Vagina (tissue), 2 donors: ENCODE results near the gene CHCHD2. TPM values are rescaled to one million over a fixed set of nuclear protein-coding genes. Genes with fewer than 3 reads are reported as not detected.
"Not testable (repeated sequence)": the region's sequence is repeated elsewhere in the genome, so short reads cannot be mapped to it uniquely, and the experiment has no call there.

Experiments
- DNase-seq, 2 donors: peaks; one replicate each; pipeline ENCODE4 v3.0.0-alpha.2; 2017; ENCODE audit errors: extremely low spot score in 2 of 2
- H3K27ac ChIP-seq: fragments of 200-600 bp; sonication (generic); one replicate; pipeline ENCODE4 v1.5.1; 2019
- H3K27me3 ChIP-seq: fragments of 200-600 bp; sonication (generic); one replicate; pipeline ENCODE4 v1.5.1; 2019
- H3K36me3 ChIP-seq, 2 donors: fragments of 200-600 bp; sonication (generic); one replicate each; pipeline ENCODE4 v1.5.1; 2017 to 2019
- H3K4me1 ChIP-seq: fragments of 200-600 bp; sonication (generic); one replicate; pipeline ENCODE4 v1.5.1; 2019
- H3K4me3 ChIP-seq, 2 donors: fragments of 200-600 bp; sonication (generic); 1 replicate in 1 of 2; 2 replicates in 1 of 2; pipeline ENCODE4 v1.5.1; 2016 to 2019
- H3K9me3 ChIP-seq: fragments of 200-600 bp; sonication (generic); one replicate; pipeline ENCODE4 v1.5.1; 2019
- POLR2A ChIP-seq, 2 donors: fragments of 450-650 bp; IDR thresholded peaks; one replicate each; pipeline ENCODE4 v1.6.1; 2017; ENCODE audit warnings: antibody characterized with exemption in 2 of 2, mild to moderate bottlenecking in 2 of 2, moderate library complexity in 2 of 2
- POLR2AphosphoS5 ChIP-seq, 2 donors: sonication (generic); formaldehyde crosslinking; IDR thresholded peaks; one replicate each; pipeline ENCODE4 v1.9.0; 2017; ENCODE audit warnings: antibody characterized with exemption in 2 of 2, mild to moderate bottlenecking in 2 of 2, low read depth in 1 of 2; ENCODE audit not compliant: insufficient read depth in 1 of 2
- intact Hi-C: fragments of 100-400 bp; cut with DNase I; formaldehyde crosslinking; loops from one replicate; pipeline ENCODE4 v1.15.1; 2023
- total RNA-seq: library from RNA; depleted of rRNA; stranded (reverse); fragments of >200 nt; gene quantifications from one replicate; pipeline ENCODE4 v1.2.3, GENCODE V29; 2016
- TF ChIP-seq, protein P1 (sequence below), 3 experiments: fragments of 450-650 bp in 2 of 3; fragments of 200-600 bp in 1 of 3; sonication (generic) in 1 of 3; IDR thresholded peaks; one replicate each; pipeline ENCODE4 v1.5.1; 2017 to 2019; ENCODE audit warnings: antibody characterized with exemption in 3 of 3, mild to moderate bottlenecking in 2 of 3, moderate library complexity in 2 of 3

The CHCHD2 gene
- total RNA-seq, 1 donor from 2014 or later: 306 TPM

- peak in 1 of 2 donors; percentile 20 for TF ChIP-seq POLR2AphosphoS5 (IDR thresholded peaks at IDR 0.05; ENCODE audit: insufficient read depth in 1 of 2, low read depth in 1 of 2)
- TF ChIP-seq POLR2A (IDR thresholded peaks at IDR 0.05): no peak
- TF ChIP-seq, protein P1, sequence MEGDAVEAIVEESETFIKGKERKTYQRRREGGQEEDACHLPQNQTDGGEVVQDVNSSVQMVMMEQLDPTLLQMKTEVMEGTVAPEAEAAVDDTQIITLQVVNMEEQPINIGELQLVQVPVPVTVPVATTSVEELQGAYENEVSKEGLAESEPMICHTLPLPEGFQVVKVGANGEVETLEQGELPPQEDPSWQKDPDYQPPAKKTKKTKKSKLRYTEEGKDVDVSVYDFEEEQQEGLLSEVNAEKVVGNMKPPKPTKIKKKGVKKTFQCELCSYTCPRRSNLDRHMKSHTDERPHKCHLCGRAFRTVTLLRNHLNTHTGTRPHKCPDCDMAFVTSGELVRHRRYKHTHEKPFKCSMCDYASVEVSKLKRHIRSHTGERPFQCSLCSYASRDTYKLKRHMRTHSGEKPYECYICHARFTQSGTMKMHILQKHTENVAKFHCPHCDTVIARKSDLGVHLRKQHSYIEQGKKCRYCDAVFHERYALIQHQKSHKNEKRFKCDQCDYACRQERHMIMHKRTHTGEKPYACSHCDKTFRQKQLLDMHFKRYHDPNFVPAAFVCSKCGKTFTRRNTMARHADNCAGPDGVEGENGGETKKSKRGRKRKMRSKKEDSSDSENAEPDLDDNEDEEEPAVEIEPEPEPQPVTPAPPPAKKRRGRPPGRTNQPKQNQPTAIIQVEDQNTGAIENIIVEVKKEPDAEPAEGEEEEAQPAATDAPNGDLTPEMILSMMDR (IDR thresholded peaks at IDR 0.05): peak in 1 of 3 experiments; percentile 24
- peak overlapping the region; percentile 44 for H3K27ac ChIP-seq
- H3K4me1 ChIP-seq: peaks cover 23% of the 10 kb centered on the region
- H3K36me3 ChIP-seq: peaks cover 0 to 21% of the 10 kb centered on the region in 2 donors
- no peak for DNase-seq
- no peaks in the 10 kb centered on the region for H3K27me3 ChIP-seq
- H3K9me3 ChIP-seq: no peaks in the 10 kb centered on the region
- no peak overlapping the region for H3K4me3 ChIP-seq
- intact Hi-C loops: loop anchor here (10.0 kb wide), 1 partner anchor 65 kb away; no protein-coding TSS in a partner anchor
Measured at GRCh38 chr7:56079450-56080185, 26.7 kb downstream of the CHCHD2 start.

DNA sequence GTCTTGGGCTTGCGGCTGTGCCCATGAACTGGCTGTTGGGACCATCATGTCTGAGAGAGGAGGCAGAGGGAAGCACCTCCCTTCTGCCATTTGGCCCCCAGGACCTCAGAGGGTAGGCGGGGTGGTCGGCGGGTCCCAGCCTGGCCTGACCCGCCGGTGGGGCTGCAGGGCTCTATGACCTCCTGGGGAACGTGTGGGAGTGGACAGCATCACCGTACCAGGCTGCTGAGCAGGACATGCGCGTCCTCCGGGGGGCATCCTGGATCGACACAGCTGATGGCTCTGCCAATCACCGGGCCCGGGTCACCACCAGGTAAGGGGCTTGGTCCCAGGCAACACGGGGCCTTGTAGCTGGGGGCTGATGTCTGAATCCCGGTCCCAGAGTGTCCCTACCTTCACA, 28.1 kb downstream of the CHCHD2 start:
- no peak for DNase-seq
- H3K36me3 ChIP-seq: peaks cover 0 to 21% of the 10 kb centered on the region in 2 donors
- no peak overlapping the region for H3K4me3 ChIP-seq
- H3K9me3 ChIP-seq: no peaks in the 10 kb centered on the region
- peaks cover 26% of the 10 kb centered on the region for H3K4me1 ChIP-seq
- intact Hi-C loops: loop anchor here (10.0 kb wide), 1 partner anchor 63 kb away; no protein-coding TSS in a partner anchor
- TF ChIP-seq POLR2A (IDR thresholded peaks at IDR 0.05): no peak
- TF ChIP-seq, protein P1 (IDR thresholded peaks at IDR 0.05): no peak
- no peak for TF ChIP-seq POLR2AphosphoS5 (IDR thresholded peaks at IDR 0.05; ENCODE audit: insufficient read depth in 1 of 2, low read depth in 1 of 2)
- no peak overlapping the region for H3K27ac ChIP-seq
- no peaks in the 10 kb centered on the region for H3K27me3 ChIP-seq

GRCh38 chr7:56077681-56078080, 28.6 kb downstream of the CHCHD2 start:
- no peak overlapping the region for H3K27ac ChIP-seq
- peaks cover 0 to 21% of the 10 kb centered on the region in 2 donors for H3K36me3 ChIP-seq
- H3K9me3 ChIP-seq: no peaks in the 10 kb centered on the region
- TF ChIP-seq POLR2AphosphoS5 (IDR thresholded peaks at IDR 0.05; ENCODE audit: insufficient read depth in 1 of 2, low read depth in 1 of 2) (no peak), POLR2A (IDR thresholded peaks at IDR 0.05) (no peak)
- TF ChIP-seq, protein P1 (IDR thresholded peaks at IDR 0.05): no peak
- no peaks in the 10 kb centered on the region for H3K27me3 ChIP-seq
- intact Hi-C loops: loop anchor here (10.0 kb wide), 1 partner anchor 63 kb away; no protein-coding TSS in a partner anchor
- no peak overlapping the region for H3K4me3 ChIP-seq
- peaks cover 26% of the 10 kb centered on the region for H3K4me1 ChIP-seq
- no peak for DNase-seq

DNA sequence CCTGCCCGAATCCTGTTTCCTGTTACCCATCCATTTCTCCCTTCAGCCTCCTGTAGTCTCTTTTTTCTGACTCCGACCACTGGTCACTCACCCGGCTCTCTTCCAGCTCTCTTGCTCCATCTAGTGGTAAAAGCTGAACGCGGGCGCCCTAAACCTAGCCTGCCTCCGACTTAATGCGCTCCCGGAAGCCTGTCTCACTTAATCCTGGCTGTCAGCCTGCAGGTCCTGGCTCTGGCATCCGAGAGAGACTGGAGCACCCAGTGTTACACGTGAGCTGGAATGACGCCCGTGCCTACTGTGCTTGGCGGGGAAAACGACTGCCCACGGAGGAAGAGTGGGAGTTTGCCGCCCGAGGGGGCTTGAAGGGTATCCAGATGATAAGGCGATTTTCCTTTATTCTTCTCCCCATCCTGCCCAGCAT, 31.9 kb downstream of the CHCHD2 start:
- TF ChIP-seq, protein P1 (IDR thresholded peaks at IDR 0.05): peak; percentile 75 to 87 (median 81)
- TF ChIP-seq POLR2A (IDR thresholded peaks at IDR 0.05): no peak
- peak in 1 of 2 donors; percentile 44 for TF ChIP-seq POLR2AphosphoS5 (IDR thresholded peaks at IDR 0.05; ENCODE audit: insufficient read depth in 1 of 2, low read depth in 1 of 2)
- H3K4me3 ChIP-seq: no peak overlapping the region
- DNase-seq: no peak
- peaks cover 0 to 45% of the 10 kb centered on the region in 2 donors for H3K36me3 ChIP-seq
- no peak overlapping the region for H3K27ac ChIP-seq
- intact Hi-C loops: loop anchor here (10.0 kb wide), 1 partner anchor 60 kb away; no protein-coding TSS in a partner anchor
- H3K27me3 ChIP-seq: no peaks in the 10 kb centered on the region
- H3K4me1 ChIP-seq: peaks cover 12% of the 10 kb centered on the region
- no peaks in the 10 kb centered on the region for H3K9me3 ChIP-seq

DNA sequence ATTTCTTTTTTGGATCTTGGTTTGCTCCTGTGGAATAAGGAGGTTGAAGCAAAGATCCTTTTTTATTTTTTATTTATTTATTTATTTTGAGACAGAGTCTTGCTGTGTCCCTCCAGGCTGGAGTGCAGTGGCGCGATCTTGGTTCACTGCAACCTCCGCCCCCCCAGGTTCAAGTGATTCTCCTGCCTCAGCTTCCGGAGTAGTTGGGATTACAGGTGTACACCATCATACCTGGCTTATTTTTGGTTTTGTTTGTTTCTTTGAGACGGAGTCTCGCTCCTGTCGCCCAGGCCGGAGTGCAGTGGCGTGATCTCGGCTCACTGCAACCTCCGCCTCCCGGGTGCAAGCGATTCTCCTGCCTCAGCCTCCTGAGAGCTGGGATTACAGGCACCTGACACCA, 39.9 kb downstream of the CHCHD2 start:
- H3K27ac ChIP-seq, H3K27me3 ChIP-seq, H3K4me1 ChIP-seq, DNase-seq, intact Hi-C loops, H3K9me3 ChIP-seq, H3K4me3 ChIP-seq: not testable (repeated sequence)
- peaks cover 0 to 34% of the 10 kb centered on the region in 2 donors for H3K36me3 ChIP-seq
